Measurements from ENCODE around the gene WDR18.
A peak's percentile ranks its signal among the peaks of the same experiment; 100 is the strongest.

DNA sequence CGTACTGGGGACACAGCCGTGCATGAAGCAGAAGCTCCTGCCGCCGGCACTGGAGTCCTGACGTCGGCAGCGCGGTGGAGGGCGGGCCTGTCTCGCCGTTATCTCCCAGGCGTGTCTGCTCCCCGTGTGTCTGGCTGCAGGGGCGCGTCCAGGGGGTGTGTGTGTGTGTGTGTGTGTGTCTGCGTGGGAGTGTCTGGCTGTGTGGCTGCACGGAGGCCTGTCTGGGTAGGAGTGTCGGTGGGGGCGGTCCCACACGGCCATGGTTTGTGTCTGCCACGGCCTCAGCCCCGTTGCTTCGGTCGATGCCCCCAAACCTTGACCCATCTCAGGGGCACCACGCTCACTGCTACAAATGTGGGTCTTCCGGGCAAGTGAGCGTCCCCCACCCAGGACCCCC, 40.0 kb upstream of the WDR18 start:
- TF ChIP-seq GATA2 (IDR thresholded peaks at IDR 0.05; ENCODE audit: low read depth, low read length) = peak; percentile 92
- no peak for TF ChIP-seq GATA3 (IDR thresholded peaks at IDR 0.05; ENCODE audit: low read depth, low read length)

All from SH-SY5Y (cell line).